Naive thymus-derived CD4-positive, alpha-beta T cell (primary cell): ENCODE data around the gene PKNOX2. TPM values are rescaled to one million over a fixed set of nuclear protein-coding genes. Genes with fewer than 3 reads are reported as not detected.

Source experiments
- ATAC-seq: fragments of 150-1000 bp; cut with Tn5 transposase; 2 replicates; pipeline ENCODE4 v1.10.0; 2021; ENCODE audit warnings: mild to moderate bottlenecking, moderate library complexity
- CTCF ChIA-PET: fragments of 350-600 bp; sonication (Branson Sonifier 250); formaldehyde crosslinking; loops from one replicate; lab custom pipeline; 2021; ENCODE audit warnings: antibody characterized with exemption; lab: Charles Lee
- POLR2A ChIA-PET: fragments of 350-600 bp; sonication (Branson Sonifier 250); formaldehyde crosslinking; loops from one replicate; lab custom pipeline; 2021; ENCODE audit warnings: antibody characterized with exemption, inconsistent platforms; lab: Charles Lee
- DNase-seq, 9 donors: peaks; one replicate each; pipeline versions ENCODE4 v3.0.0 to v3.0.0-alpha.2; 2020 to 2022; ENCODE audit warnings: mixed read lengths in 1 of 9
- H3K27ac ChIP-seq: one replicate; pipeline ENCODE4 v1.7.0; 2013; ENCODE audit warnings: mild to moderate bottlenecking, low read depth, low read length, moderate library complexity
- H3K27me3 ChIP-seq, 2 donors: one replicate each; pipeline ENCODE4 v1.7.0; 2013; ENCODE audit warnings: low read length in 2 of 2, mild to moderate bottlenecking in 2 of 2, moderate library complexity in 2 of 2; ENCODE audit not compliant: control insufficient read depth in 2 of 2, insufficient read depth in 2 of 2
- H3K36me3 ChIP-seq, 3 experiments: 1 replicate in 2 of 3; 2 replicates in 1 of 3; pipeline ENCODE4 v1.7.0; 2013; ENCODE audit warnings: low read length in 3 of 3, mild to moderate bottlenecking in 3 of 3, moderate library complexity in 1 of 3; ENCODE audit not compliant: insufficient read depth in 3 of 3, control insufficient read depth in 2 of 3
- H3K4me1 ChIP-seq, 2 donors: one replicate each; pipeline ENCODE4 v1.7.0; 2013; ENCODE audit warnings: low read length in 2 of 2, mild to moderate bottlenecking in 2 of 2, moderate library complexity in 1 of 2; ENCODE audit not compliant: control insufficient read depth in 2 of 2, insufficient read depth in 2 of 2
- H3K4me3 ChIP-seq: 2 replicates; pipeline ENCODE4 v1.7.0; 2013; ENCODE audit warnings: mild to moderate bottlenecking, low read length
- H3K9me3 ChIP-seq, 3 experiments: 1 replicate in 2 of 3; 2 replicates in 1 of 3; pipeline ENCODE4 v1.7.0; 2013; ENCODE audit warnings: low read length in 3 of 3; ENCODE audit not compliant: control insufficient read depth in 2 of 3
- H3K27ac Mint-ChIP-seq, 9 donors: one replicate each; pipeline ENCODE4 v1.8.0; 2020 to 2022; ENCODE audit warnings: mixed read lengths in 9 of 9, mild to moderate bottlenecking in 8 of 9, moderate library complexity in 5 of 9, inconsistent platforms in 2 of 9
- H3K27me3 Mint-ChIP-seq, 5 donors: one replicate each; pipeline ENCODE4 v1.8.0; 2021 to 2022; ENCODE audit warnings: mixed read lengths in 5 of 5, mild to moderate bottlenecking in 1 of 5
- H3K36me3 Mint-ChIP-seq, 5 donors: one replicate each; pipeline ENCODE4 v1.8.0; 2020 to 2022; ENCODE audit warnings: mixed read lengths in 5 of 5, mild to moderate bottlenecking in 3 of 5, inconsistent platforms in 1 of 5
- H3K4me1 Mint-ChIP-seq, 7 donors: one replicate each; pipeline ENCODE4 v1.8.0; 2020 to 2022; ENCODE audit warnings: mixed read lengths in 7 of 7, mild to moderate bottlenecking in 3 of 7, inconsistent platforms in 1 of 7
- H3K4me3 Mint-ChIP-seq, 10 donors: one replicate each; pipeline ENCODE4 v1.8.0; 2020 to 2022; ENCODE audit warnings: mild to moderate bottlenecking in 10 of 10, mixed read lengths in 10 of 10, moderate library complexity in 6 of 10, inconsistent platforms in 2 of 10
- H3K9me3 Mint-ChIP-seq, 11 donors: one replicate each; pipeline ENCODE4 v1.8.0; 2020 to 2022; ENCODE audit warnings: mixed read lengths in 11 of 11, mild to moderate bottlenecking in 4 of 11, inconsistent platforms in 1 of 11, moderate library complexity in 1 of 11
- intact Hi-C, 2 donors: fragments of 100-400 bp; cut with micrococcal nuclease; formaldehyde crosslinking; loops; one replicate each; pipeline ENCODE4 v1.15.1; 2023
- polyA plus RNA-seq, 2 donors: library from polyadenylated mRNA; unstranded; fragments of 300-500 nt; fragmentation: Illumina TruSeq; gene quantifications; one replicate each; pipeline ENCODE4 v1.2.3, GENCODE V29; 2021
- total RNA-seq, 6 experiments: library from RNA in 5 of 6; stranded (reverse) in 5 of 6; gene quantifications; 1 replicate in 5 of 6; 2 replicates in 1 of 6; pipeline ENCODE4 v1.2.3 and lab custom pipeline; 2021 to 2026

PKNOX2 gene
- total and polyA plus RNA-seq, 7 experiments from 2014 or later, result not detected

DNA sequence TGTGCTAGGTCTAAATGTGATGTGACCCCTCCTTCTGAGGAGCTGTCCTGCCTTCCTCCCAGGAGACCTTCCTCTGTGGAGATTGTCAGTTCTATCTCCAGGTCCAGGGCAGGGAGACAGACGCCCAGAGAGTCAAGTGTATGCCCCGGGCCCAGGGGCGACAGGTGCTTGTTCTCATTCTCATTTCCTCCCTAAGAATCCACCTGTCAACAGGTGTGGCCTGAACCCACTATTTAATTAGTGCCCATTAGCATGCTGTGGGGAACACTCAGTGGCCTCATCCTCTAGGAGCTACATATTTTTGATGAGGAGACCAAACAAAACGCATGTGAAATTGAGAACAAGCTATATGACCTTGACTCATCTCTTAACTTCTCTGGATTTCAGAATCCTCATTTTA lies 9.5 kb downstream of the PKNOX2 start:
- DNase-seq (no peak), ATAC-seq (no peak)
- no peak overlapping the region for H3K4me3 Mint-ChIP-seq
- no peaks in the 10 kb centered on the region for H3K36me3 ChIP-seq
- intact Hi-C loops, result no loop called here
- no peaks in the 10 kb centered on the region for H3K9me3 Mint-ChIP-seq
- H3K27ac ChIP-seq, result no peak overlapping the region
- peaks cover 49 to 66% (median 63%) of the 10 kb centered on the region in 5 donors for H3K27me3 Mint-ChIP-seq
- POLR2A ChIA-PET, result no interaction called here
- CTCF ChIA-PET, result no interaction called here
- no peaks in the 10 kb centered on the region for H3K4me1 ChIP-seq
- no peak overlapping the region for H3K27ac Mint-ChIP-seq
- H3K9me3 ChIP-seq, result no peaks in the 10 kb centered on the region
- no peak overlapping the region for H3K4me3 ChIP-seq
- peaks cover 0 to 4% (median 0%) of the 10 kb centered on the region in 5 donors for H3K36me3 Mint-ChIP-seq
- peaks cover 0 to 2% (median 0%) of the 10 kb centered on the region in 7 donors for H3K4me1 Mint-ChIP-seq
- peaks cover under 1 to 5% of the 10 kb centered on the region in 2 donors for H3K27me3 ChIP-seq

DNA sequence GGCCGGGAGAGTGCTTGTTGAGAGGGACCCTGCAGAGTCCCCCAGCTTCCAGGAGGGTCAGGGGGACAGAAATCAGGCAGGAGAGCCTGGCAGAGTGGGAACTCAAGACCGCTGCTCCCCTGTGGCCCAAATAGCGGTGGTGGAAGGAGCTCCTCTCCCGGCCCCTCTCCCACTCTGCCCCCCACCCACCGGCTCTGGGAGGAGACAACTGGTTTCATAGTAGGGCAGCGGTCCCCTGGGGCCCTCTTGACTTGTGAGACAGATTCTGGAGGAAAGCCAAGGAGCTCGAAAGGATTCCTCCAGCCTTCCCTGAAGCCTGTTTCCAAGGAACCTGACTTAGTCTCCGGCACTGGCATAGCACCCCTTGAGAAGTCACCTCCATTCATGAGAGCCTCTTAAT lies 10.1 kb downstream of the PKNOX2 start:
- no peak overlapping the region for H3K4me3 Mint-ChIP-seq
- no peak overlapping the region for H3K27ac Mint-ChIP-seq
- H3K27me3 ChIP-seq, result peaks cover 0 to 5% of the 10 kb centered on the region in 2 donors
- H3K4me3 ChIP-seq, result no peak overlapping the region
- POLR2A ChIA-PET, result no interaction called here
- no peaks in the 10 kb centered on the region for H3K9me3 Mint-ChIP-seq
- CTCF ChIA-PET, result no interaction called here
- intact Hi-C loops, result no loop called here
- H3K9me3 ChIP-seq, result no peaks in the 10 kb centered on the region
- no peaks in the 10 kb centered on the region for H3K36me3 Mint-ChIP-seq
- H3K27me3 Mint-ChIP-seq, result peaks cover 45 to 64% (median 59%) of the 10 kb centered on the region in 5 donors
- DNase-seq, result no peak
- H3K4me1 ChIP-seq, result no peaks in the 10 kb centered on the region
- no peak for ATAC-seq
- peaks cover 0 to 2% (median 0%) of the 10 kb centered on the region in 7 donors for H3K4me1 Mint-ChIP-seq
- no peak overlapping the region for H3K27ac ChIP-seq
- no peaks in the 10 kb centered on the region for H3K36me3 ChIP-seq

DNA sequence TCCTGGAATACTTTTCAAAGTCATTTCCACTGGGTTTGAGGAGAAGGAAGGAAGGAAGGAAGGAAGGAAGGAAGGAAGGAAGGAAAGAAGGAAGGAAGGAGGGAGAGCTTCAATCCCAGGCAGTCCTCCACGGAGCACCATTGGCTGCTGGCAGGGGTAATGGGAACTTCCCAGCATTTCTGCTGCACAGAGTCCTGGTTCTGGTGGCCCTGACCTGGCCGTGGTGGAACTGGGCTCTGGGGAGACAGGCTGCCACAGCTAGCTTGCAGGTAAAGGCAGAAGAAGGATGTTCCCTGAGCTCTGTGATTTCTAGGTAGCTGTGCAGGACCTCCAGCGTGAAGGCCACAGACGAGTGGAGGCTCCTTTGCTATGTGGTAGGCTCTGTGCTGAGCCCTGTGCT lies 10.6 kb downstream of the PKNOX2 start:
- H3K27me3 Mint-ChIP-seq, result peaks cover 44 to 61% (median 54%) of the 10 kb centered on the region in 5 donors

DNA sequence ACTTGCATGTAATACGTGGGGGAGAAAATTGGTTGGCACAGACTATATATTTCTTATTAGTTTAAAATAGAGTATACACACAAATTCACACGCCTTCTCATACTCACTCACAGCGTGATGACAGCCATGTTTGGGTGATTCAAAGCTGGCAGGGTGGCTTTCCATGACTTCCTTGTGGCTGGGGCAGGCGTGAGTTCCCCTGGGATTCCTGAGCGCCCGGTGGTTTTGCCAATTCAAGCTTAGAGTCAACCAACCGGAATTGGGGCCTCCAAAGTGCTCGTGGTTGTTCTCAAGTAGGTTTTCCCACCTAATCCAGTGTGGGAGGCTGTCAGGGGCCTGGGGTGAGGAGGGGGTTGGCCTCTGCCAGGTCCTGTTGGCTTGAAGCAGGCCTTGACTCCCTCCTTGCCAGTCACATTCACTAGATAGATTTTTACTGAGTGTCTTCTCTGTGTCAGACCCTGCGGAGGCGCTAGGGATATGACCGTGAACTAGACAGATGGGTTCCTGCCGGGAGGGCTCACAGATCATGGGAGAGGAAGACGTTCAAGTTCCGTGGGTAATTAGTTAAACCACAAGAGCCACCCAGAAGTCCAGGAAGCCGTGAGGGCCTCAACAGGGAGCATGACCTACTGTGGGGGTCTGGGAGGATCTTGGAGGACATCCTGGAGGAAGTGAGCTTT lies 11.5 kb downstream of the PKNOX2 start:
- no peaks in the 10 kb centered on the region for H3K9me3 Mint-ChIP-seq
- no peaks in the 10 kb centered on the region for H3K9me3 ChIP-seq
- ChIA-PET CTCF (no interaction called here), POLR2A (no interaction called here)
- H3K36me3 Mint-ChIP-seq, result no peaks in the 10 kb centered on the region
- peaks cover 42 to 61% (median 49%) of the 10 kb centered on the region in 5 donors for H3K27me3 Mint-ChIP-seq
- no peak overlapping the region for H3K4me3 ChIP-seq
- H3K4me3 Mint-ChIP-seq, result no peak overlapping the region
- no peak overlapping the region for H3K27ac ChIP-seq
- no peak overlapping the region for H3K27ac Mint-ChIP-seq
- intact Hi-C loops, result no loop called here
- DNase-seq (no peak), ATAC-seq (no peak)
- H3K27me3 ChIP-seq, result peaks cover 0 to 5% of the 10 kb centered on the region in 2 donors
- no peaks in the 10 kb centered on the region for H3K4me1 ChIP-seq
- H3K36me3 ChIP-seq, result no peaks in the 10 kb centered on the region
- H3K4me1 Mint-ChIP-seq, result no peaks in the 10 kb centered on the region

More for the DNA sequence above, 10.6 kb downstream of the PKNOX2 start:
- intact Hi-C loops, result no loop called here
- Mint-ChIP-seq H3K4me1 (peaks cover 0 to 2% (median 0%) of the 10 kb centered on the region in 7 donors), H3K9me3 (no peaks in the 10 kb centered on the region), H3K36me3 (no peaks in the 10 kb centered on the region), H3K4me3 (no peak overlapping the region), H3K27ac (no peak overlapping the region)
- peaks cover 0 to 5% of the 10 kb centered on the region in 2 donors for H3K27me3 ChIP-seq
- no peaks in the 10 kb centered on the region for H3K4me1 ChIP-seq
- H3K4me3 ChIP-seq, result no peak overlapping the region
- no peaks in the 10 kb centered on the region for H3K9me3 ChIP-seq
- no peaks in the 10 kb centered on the region for H3K36me3 ChIP-seq
- ATAC-seq, result no peak
- DNase-seq, result no peak
- POLR2A ChIA-PET, result no interaction called here
- no peak overlapping the region for H3K27ac ChIP-seq
- CTCF ChIA-PET, result no interaction called here

DNA sequence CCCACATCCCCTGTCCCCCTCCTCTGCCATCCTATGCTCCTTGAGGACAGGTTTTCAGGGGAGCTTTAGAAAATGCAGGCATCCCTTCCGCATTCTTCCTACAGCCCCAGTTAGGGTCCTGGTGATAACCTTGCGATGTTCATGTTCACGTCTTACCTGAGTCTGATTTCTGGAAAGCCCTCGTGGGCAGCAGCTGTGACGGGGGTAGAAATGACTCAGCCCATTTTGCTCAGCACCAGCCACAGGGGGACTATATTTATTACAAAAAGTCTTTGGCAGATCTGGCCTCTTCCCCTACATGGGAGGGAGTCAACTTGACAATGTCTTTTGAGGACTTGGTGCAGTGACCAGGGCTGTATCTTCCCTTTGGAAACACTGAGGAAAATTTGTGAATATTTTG lies 12.3 kb downstream of the PKNOX2 start:
- Mint-ChIP-seq H3K9me3 (no peaks in the 10 kb centered on the region), H3K4me3 (no peak overlapping the region), H3K27me3 (peaks cover 39 to 64% (median 50%) of the 10 kb centered on the region in 5 donors), H3K36me3 (no peaks in the 10 kb centered on the region), H3K27ac (no peak overlapping the region), H3K4me1 (no peaks in the 10 kb centered on the region)
- Histone ChIP-seq H3K4me1 (no peaks in the 10 kb centered on the region), H3K27me3 (peaks cover 0 to 5% of the 10 kb centered on the region in 2 donors), H3K27ac (no peak overlapping the region), H3K9me3 (no peaks in the 10 kb centered on the region), H3K36me3 (no peaks in the 10 kb centered on the region), H3K4me3 (no peak overlapping the region)
- CTCF ChIA-PET, result no interaction called here
- intact Hi-C loops, result no loop called here
- ATAC-seq, result no peak
- POLR2A ChIA-PET, result no interaction called here
- DNase-seq, result no peak

DNA sequence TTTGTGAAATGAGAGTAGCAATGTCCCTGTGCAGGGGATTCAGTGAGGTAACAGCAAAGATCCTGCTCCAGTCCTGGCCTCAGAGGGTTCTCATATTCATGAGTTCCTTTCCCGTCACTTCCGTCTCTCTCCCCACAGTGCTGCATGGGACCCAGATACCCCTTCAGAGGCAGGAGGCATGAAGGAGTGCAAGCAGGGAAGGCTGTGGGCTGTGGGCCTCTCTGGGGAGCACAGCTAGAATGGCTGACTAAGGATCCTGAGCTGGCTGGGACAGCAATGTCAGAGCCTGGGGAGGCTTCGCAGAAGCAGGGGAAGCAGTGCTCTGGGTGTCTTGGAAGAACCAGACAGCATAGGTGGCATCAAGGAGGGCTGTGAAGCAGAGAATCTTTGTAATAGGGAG lies 13.0 kb downstream of the PKNOX2 start:
- Histone ChIP-seq H3K9me3 (no peaks in the 10 kb centered on the region), H3K4me3 (no peak overlapping the region), H3K27me3 (peaks cover 0 to 5% of the 10 kb centered on the region in 2 donors), H3K27ac (no peak overlapping the region), H3K4me1 (no peaks in the 10 kb centered on the region), H3K36me3 (no peaks in the 10 kb centered on the region)
- intact Hi-C loops, result no loop called here
- Mint-ChIP-seq H3K27ac (no peak overlapping the region), H3K4me3 (no peak overlapping the region), H3K9me3 (no peaks in the 10 kb centered on the region), H3K36me3 (no peaks in the 10 kb centered on the region), H3K27me3 (peaks cover 36 to 61% (median 44%) of the 10 kb centered on the region in 5 donors), H3K4me1 (no peaks in the 10 kb centered on the region)
- ChIA-PET POLR2A (no interaction called here), CTCF (no interaction called here)
- DNase-seq (no peak), ATAC-seq (no peak)

DNA sequence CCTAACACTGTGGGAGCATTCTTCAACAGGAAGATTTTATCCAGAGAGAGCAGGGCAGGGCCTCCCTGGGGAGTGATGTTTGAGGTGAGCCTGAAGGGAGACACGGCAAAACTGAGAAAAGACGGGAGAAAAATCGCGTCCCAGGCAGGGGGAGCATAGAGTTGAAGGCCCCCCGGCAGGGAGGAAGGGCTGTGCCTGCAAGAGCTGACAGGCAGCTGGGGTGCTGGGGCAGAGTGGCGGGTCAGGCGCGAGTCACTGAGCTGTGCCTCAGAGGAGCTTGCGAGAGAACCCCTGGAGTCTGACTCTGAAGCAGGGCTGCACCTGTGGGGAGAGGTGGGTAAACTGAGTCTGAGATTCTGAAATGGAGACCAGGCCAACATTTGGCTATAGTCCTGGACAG lies 14.8 kb downstream of the PKNOX2 start:
- no peaks in the 10 kb centered on the region for H3K9me3 ChIP-seq
- no peaks in the 10 kb centered on the region for H3K27me3 ChIP-seq
- H3K27ac ChIP-seq, result no peak overlapping the region
- Mint-ChIP-seq H3K27me3 (peaks cover 31 to 59% (median 42%) of the 10 kb centered on the region in 5 donors), H3K4me1 (no peaks in the 10 kb centered on the region), H3K9me3 (no peaks in the 10 kb centered on the region), H3K4me3 (no peak overlapping the region), H3K36me3 (no peaks in the 10 kb centered on the region), H3K27ac (no peak overlapping the region)
- ChIA-PET CTCF (no interaction called here), POLR2A (no interaction called here)
- no peak overlapping the region for H3K4me3 ChIP-seq
- ATAC-seq (no peak), DNase-seq (no peak)
- no peaks in the 10 kb centered on the region for H3K4me1 ChIP-seq
- no peaks in the 10 kb centered on the region for H3K36me3 ChIP-seq
- intact Hi-C loops, result no loop called here
